HepG2 (cell line): Measurements from ENCODE around the gene HCFC1.

Source experiments
- CHD2 ChIP-seq: IDR thresholded peaks from 2 replicates; pipeline ENCODE4 v1.6.1; 2011; ENCODE audit warnings: low read depth, low read length, improper control_type of control experiment
- EZH2 ChIP-seq: conservative IDR thresholded peaks from 2 replicates; pipeline ENCODE4 v1.6.1; 2012; ENCODE audit warnings: mild to moderate bottlenecking, low read depth, low read length, moderate library complexity
- HOXA7 ChIP-seq: sonication (generic); formaldehyde crosslinking; IDR thresholded peaks from 2 replicates; pipeline ENCODE4 v1.8.1; 2022; ENCODE audit warnings: mild to moderate bottlenecking, missing genetic modification reagents, moderate library complexity
- POLR2AphosphoS5 ChIP-seq: IDR thresholded peaks from 2 replicates; pipeline ENCODE4 v1.6.1; 2012; ENCODE audit warnings: low read depth, low read length
- RNF2 ChIP-seq: fragments of 450-650 bp; conservative IDR thresholded peaks from 2 replicates; pipeline ENCODE4 v1.6.1; 2016; ENCODE audit warnings: low read depth
- SMC3 ChIP-seq: IDR thresholded peaks from 2 replicates; pipeline ENCODE4 v1.6.1; 2011; ENCODE audit warnings: low read length, improper control_type of control experiment
- SP4 ChIP-seq: sonication (generic); formaldehyde crosslinking; IDR thresholded peaks from 2 replicates; pipeline ENCODE4 v1.8.1; 2023; ENCODE audit warnings: mild to moderate bottlenecking, missing genetic modification reagents
- ZFY ChIP-seq: sonication (generic); formaldehyde crosslinking; IDR thresholded peaks from 2 replicates; pipeline ENCODE4 v1.4.0; 2020; ENCODE audit warnings: missing genetic modification reagents
- ZNF343 ChIP-seq: sonication (generic); formaldehyde crosslinking; IDR thresholded peaks from 2 replicates; pipeline ENCODE4 v1.4.0; 2020; ENCODE audit warnings: mild to moderate bottlenecking, missing genetic modification reagents
- TF ChIP-seq, protein P1 (sequence below): sonication (generic); formaldehyde crosslinking; IDR thresholded peaks from 2 replicates; pipeline ENCODE4 v1.5.0; 2020; ENCODE audit warnings: mild to moderate bottlenecking, missing genetic modification reagents, moderate library complexity

GRCh38 chrX:153925739-153926551, 45.7 kb downstream of the HCFC1 start, which contains the start of gene ARHGAP4:
- TF ChIP-seq HOXA7 (CRISPR knock-in tag) = no peak
- no peak for TF ChIP-seq EZH2
- TF ChIP-seq SMC3 = no peak
- no peak for TF ChIP-seq CHD2
- no peak for TF ChIP-seq ZFY (CRISPR knock-in tag)
- no peak for TF ChIP-seq ZNF343 (CRISPR knock-in tag)
- no peak for TF ChIP-seq POLR2AphosphoS5
- TF ChIP-seq RNF2 = no peak
- TF ChIP-seq, protein P1, sequence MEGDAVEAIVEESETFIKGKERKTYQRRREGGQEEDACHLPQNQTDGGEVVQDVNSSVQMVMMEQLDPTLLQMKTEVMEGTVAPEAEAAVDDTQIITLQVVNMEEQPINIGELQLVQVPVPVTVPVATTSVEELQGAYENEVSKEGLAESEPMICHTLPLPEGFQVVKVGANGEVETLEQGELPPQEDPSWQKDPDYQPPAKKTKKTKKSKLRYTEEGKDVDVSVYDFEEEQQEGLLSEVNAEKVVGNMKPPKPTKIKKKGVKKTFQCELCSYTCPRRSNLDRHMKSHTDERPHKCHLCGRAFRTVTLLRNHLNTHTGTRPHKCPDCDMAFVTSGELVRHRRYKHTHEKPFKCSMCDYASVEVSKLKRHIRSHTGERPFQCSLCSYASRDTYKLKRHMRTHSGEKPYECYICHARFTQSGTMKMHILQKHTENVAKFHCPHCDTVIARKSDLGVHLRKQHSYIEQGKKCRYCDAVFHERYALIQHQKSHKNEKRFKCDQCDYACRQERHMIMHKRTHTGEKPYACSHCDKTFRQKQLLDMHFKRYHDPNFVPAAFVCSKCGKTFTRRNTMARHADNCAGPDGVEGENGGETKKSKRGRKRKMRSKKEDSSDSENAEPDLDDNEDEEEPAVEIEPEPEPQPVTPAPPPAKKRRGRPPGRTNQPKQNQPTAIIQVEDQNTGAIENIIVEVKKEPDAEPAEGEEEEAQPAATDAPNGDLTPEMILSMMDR = no peak
- TF ChIP-seq SP4 = no peak
